ENCODE measurements around the gene ROBO4. TPM values are rescaled to one million over a fixed set of nuclear protein-coding genes. Genes with fewer than 3 reads are reported as not detected.

ROBO4 gene
- total and polyA plus RNA-seq, 2 donors (not counting 1 experiment from before 2014, with no cell fraction given), result not detected

DNA sequence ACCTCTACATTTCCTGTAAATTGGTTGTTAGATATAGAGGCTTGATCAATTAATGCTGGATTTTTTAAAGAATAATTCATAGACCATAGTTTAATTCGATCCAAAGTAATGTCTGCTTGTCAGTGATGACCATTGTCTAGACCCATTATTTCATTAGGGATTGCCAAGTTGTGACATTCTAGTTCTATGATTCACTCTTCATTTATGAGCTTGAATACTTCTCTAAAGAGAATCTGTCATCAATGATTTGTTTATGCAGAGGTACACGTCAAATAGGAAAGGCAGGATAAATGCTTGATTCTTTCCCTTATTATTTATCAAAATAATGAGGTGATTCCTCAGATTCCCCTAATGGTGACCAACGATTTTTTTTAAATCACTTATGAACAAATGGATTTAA, 56.5 kb downstream of the ROBO4 start:
- Mint-ChIP-seq H3K4me1 (peaks cover 17% of the 10 kb centered on the region), H3K27me3 (peaks cover 75% of the 10 kb centered on the region), H3K9me3 (ENCODE audit: insufficient read depth) (no peaks in the 10 kb centered on the region), H3K4me3 (no peak overlapping the region), H3K27ac (no peak overlapping the region)
- ChIA-PET CTCF (interaction anchor here (1.1 kb wide), 1 partner anchor 172 kb away, joined by 6 read pairs; no protein-coding TSS in a partner anchor), POLR2A (no interaction called here)
- Histone ChIP-seq H3K79me2 (ENCODE audit: control insufficient read depth, insufficient read depth, low read length) (no peaks in the 10 kb centered on the region), H3K4me3 (ENCODE audit: control extremely low read depth in 1 of 5, extremely low read depth in 1 of 5, insufficient read depth in 1 of 5, low read depth in 2 of 5, low read length in 4 of 5) (no peak overlapping the region), H3K4me1 (ENCODE audit: control insufficient read depth in 2 of 2, insufficient read depth in 2 of 2, low read length in 2 of 2) (peaks cover 23 to 39% of the 10 kb centered on the region in 2 donors), H3K9me3 (ENCODE audit: control extremely low read depth in 1 of 3, control insufficient read depth in 2 of 3, insufficient read depth in 1 of 3, low read length in 2 of 3) (peaks cover 0 to 4% (median 0%) of the 10 kb centered on the region in 3 donors), H2AFZ (ENCODE audit: insufficient read depth, low read depth, low read length, poor library complexity, severe bottlenecking) (no peak overlapping the region), H3K27me3 (replicated peaks in 1 of 4; ENCODE audit: control extremely low read depth in 1 of 4, control insufficient read depth in 3 of 4, insufficient read depth in 4 of 4, low read length in 3 of 4) (peaks cover 0 to 84% (median 72%) of the 10 kb centered on the region in 4 experiments), H3K9ac (ENCODE audit: low read length) (no peak overlapping the region), H3K4me2 (replicated peaks; ENCODE audit: low read depth, low read length, poor library complexity, severe bottlenecking) (no peak overlapping the region), H3K27ac (ENCODE audit: low read length in 2 of 2) (no peak overlapping the region), H3K36me3 (replicated peaks in 1 of 2; ENCODE audit: control extremely low read depth in 1 of 2, control insufficient read depth in 1 of 2, extremely low read depth in 1 of 2, insufficient read depth in 2 of 2, low read length in 1 of 2) (no peaks in the 10 kb centered on the region), H4K20me1 (ENCODE audit: control insufficient read depth, insufficient read depth, low read length, poor library complexity, severe bottlenecking) (no peaks in the 10 kb centered on the region)
- no peak for TF ChIP-seq EZH2 (IDR thresholded peaks at IDR 0.05; ENCODE audit: borderline replicate concordance, insufficient read depth, low read depth, low read length, poor library complexity, severe bottlenecking)
- TF ChIP-seq, protein P1, sequence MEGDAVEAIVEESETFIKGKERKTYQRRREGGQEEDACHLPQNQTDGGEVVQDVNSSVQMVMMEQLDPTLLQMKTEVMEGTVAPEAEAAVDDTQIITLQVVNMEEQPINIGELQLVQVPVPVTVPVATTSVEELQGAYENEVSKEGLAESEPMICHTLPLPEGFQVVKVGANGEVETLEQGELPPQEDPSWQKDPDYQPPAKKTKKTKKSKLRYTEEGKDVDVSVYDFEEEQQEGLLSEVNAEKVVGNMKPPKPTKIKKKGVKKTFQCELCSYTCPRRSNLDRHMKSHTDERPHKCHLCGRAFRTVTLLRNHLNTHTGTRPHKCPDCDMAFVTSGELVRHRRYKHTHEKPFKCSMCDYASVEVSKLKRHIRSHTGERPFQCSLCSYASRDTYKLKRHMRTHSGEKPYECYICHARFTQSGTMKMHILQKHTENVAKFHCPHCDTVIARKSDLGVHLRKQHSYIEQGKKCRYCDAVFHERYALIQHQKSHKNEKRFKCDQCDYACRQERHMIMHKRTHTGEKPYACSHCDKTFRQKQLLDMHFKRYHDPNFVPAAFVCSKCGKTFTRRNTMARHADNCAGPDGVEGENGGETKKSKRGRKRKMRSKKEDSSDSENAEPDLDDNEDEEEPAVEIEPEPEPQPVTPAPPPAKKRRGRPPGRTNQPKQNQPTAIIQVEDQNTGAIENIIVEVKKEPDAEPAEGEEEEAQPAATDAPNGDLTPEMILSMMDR (IDR thresholded peaks at IDR 0.05), result no peak
- ATAC-seq (ENCODE audit: low read depth), result no peak
- no CpG with 5 or more reads among the region's 3 CpGs for WGBS (ENCODE audit: insufficient coverage)
- intact Hi-C loops (cut with micrococcal nuclease), result no loop called here
- no peak for DNase-seq

- no peaks in the 10 kb centered on the region for H3K79me2 ChIP-seq (ENCODE audit: control insufficient read depth, insufficient read depth, low read length)
- no peak overlapping the region for H3K4me2 ChIP-seq (replicated peaks; ENCODE audit: low read depth, low read length, poor library complexity, severe bottlenecking)
- H3K36me3 ChIP-seq (replicated peaks in 1 of 2; ENCODE audit: control extremely low read depth in 1 of 2, control insufficient read depth in 1 of 2, extremely low read depth in 1 of 2, insufficient read depth in 2 of 2, low read length in 1 of 2), result no peaks in the 10 kb centered on the region
- peaks cover 18% of the 10 kb centered on the region for H3K4me1 Mint-ChIP-seq
- H2AFZ ChIP-seq (ENCODE audit: insufficient read depth, low read depth, low read length, poor library complexity, severe bottlenecking), result no peak overlapping the region
- no peak for TF ChIP-seq EZH2 (IDR thresholded peaks at IDR 0.05; ENCODE audit: borderline replicate concordance, insufficient read depth, low read depth, low read length, poor library complexity, severe bottlenecking)
- no peak overlapping the region for H3K9ac ChIP-seq (ENCODE audit: low read length)
- ChIA-PET CTCF (interaction anchor here (5.2 to 10.0 kb wide), 2 partner anchors 169 to 198 kb away, joined by 61 to 155 read pairs; partner anchors contain the start of genes SIAE and SPA17), POLR2A (no interaction called here)
- DNase-seq (no peak), ATAC-seq (ENCODE audit: low read depth) (no peak)
- peaks cover 71% of the 10 kb centered on the region for H3K27me3 Mint-ChIP-seq
- H3K27ac Mint-ChIP-seq, result no peak overlapping the region
- H3K9me3 Mint-ChIP-seq (ENCODE audit: insufficient read depth), result no peaks in the 10 kb centered on the region
- H3K27me3 ChIP-seq (replicated peaks in 1 of 4; ENCODE audit: control extremely low read depth in 1 of 4, control insufficient read depth in 3 of 4, insufficient read depth in 4 of 4, low read length in 3 of 4), result peaks cover 0 to 82% (median 68%) of the 10 kb centered on the region in 4 experiments
- intact Hi-C loops (cut with micrococcal nuclease), result no loop called here
- no peak overlapping the region for H3K4me3 Mint-ChIP-seq
- no CpG with 5 or more reads among the region's 1 CpG for WGBS (ENCODE audit: insufficient coverage)
- no peaks in the 10 kb centered on the region for H4K20me1 ChIP-seq (ENCODE audit: control insufficient read depth, insufficient read depth, low read length, poor library complexity, severe bottlenecking)
- no peak overlapping the region for H3K4me3 ChIP-seq (ENCODE audit: control extremely low read depth in 1 of 5, extremely low read depth in 1 of 5, insufficient read depth in 1 of 5, low read depth in 2 of 5, low read length in 4 of 5)
- peaks cover 24 to 41% of the 10 kb centered on the region in 2 donors for H3K4me1 ChIP-seq (ENCODE audit: control insufficient read depth in 2 of 2, insufficient read depth in 2 of 2, low read length in 2 of 2)
- H3K9me3 ChIP-seq (ENCODE audit: control extremely low read depth in 1 of 3, control insufficient read depth in 2 of 3, insufficient read depth in 1 of 3, low read length in 2 of 3), result peaks cover 0 to 4% (median 0%) of the 10 kb centered on the region in 3 donors
- H3K27ac ChIP-seq (ENCODE audit: low read length in 2 of 2), result no peak overlapping the region
These were observed 57.0 kb downstream of the ROBO4 start for GRCh38 chr11:124840666-124841065.
